PC-9 (cell line): ENCODE measurements around the gene EVI5L.

Source experiments
- CTCF ChIP-seq: fragments of 200-600 bp; sonication (generic); conservative IDR thresholded peaks from 2 replicates; pipeline ENCODE4 v1.6.1; 2017; ENCODE audit warnings: mixed run types, antibody characterized with exemption, mild to moderate bottlenecking, moderate library complexity
- EZH2 ChIP-seq: fragments of 200-600 bp; sonication (generic); IDR thresholded peaks from 2 replicates; pipeline ENCODE4 v1.8.0; 2017; ENCODE audit warnings: antibody characterized with exemption, low read depth

GRCh38 chr19:7788933-7789323 lies 41.1 kb upstream of the EVI5L start:
- no peak for TF ChIP-seq CTCF
- TF ChIP-seq EZH2, result no peak
